T-helper 2 cell treated with Interferon-gamma antibody and Interleukin-4, amounts not matched to agents 5 μg/mL and 100 μg/mL, for 36 hours (primary cell): ENCODE results near the gene ECM1.

ENCODE experiments used
- DNase-seq: peaks from one replicate; pipeline ENCODE4 v3.0.0; 2021; ENCODE audit warnings: low spot score
- H3K27ac Mint-ChIP-seq: one replicate; pipeline ENCODE4 v1.8.0; 2021; ENCODE audit warnings: mild to moderate bottlenecking, mixed read lengths
- H3K27me3 Mint-ChIP-seq: one replicate; pipeline ENCODE4 v1.8.0; 2021; ENCODE audit warnings: low read depth, mixed read lengths
- H3K36me3 Mint-ChIP-seq: one replicate; pipeline ENCODE4 v1.8.0; 2021; ENCODE audit warnings: low read depth, mixed read lengths
- H3K4me1 Mint-ChIP-seq: one replicate; pipeline ENCODE4 v1.8.0; 2021; ENCODE audit warnings: low read depth, mixed read lengths
- H3K4me3 Mint-ChIP-seq: one replicate; pipeline ENCODE4 v1.8.0; 2022; ENCODE audit warnings: mild to moderate bottlenecking, moderate library complexity, mixed read lengths
- H3K9me3 Mint-ChIP-seq: one replicate; pipeline ENCODE4 v1.8.0; 2021; ENCODE audit warnings: mixed read lengths

ECM1 gene

GRCh38 chr1:150553392-150554085 lies 45.6 kb downstream of the ECM1 start:
- Mint-ChIP-seq H3K27me3 (peaks cover 7% of the 10 kb centered on the region), H3K4me3 (no peak overlapping the region), H3K27ac (no peak overlapping the region), H3K4me1 (peaks cover 19% of the 10 kb centered on the region), H3K9me3 (no peaks in the 10 kb centered on the region), H3K36me3 (no peaks in the 10 kb centered on the region)
- DNase-seq, result no peak

- Mint-ChIP-seq H3K36me3 (no peaks in the 10 kb centered on the region), H3K4me1 (peaks cover 18% of the 10 kb centered on the region), H3K27ac (no peak overlapping the region), H3K4me3 (no peak overlapping the region), H3K9me3 (no peaks in the 10 kb centered on the region), H3K27me3 (peaks cover 6% of the 10 kb centered on the region)
- no peak for DNase-seq
These were observed 46.2 kb downstream of the ECM1 start for GRCh38 chr1:150554086-150554452.

DNA sequence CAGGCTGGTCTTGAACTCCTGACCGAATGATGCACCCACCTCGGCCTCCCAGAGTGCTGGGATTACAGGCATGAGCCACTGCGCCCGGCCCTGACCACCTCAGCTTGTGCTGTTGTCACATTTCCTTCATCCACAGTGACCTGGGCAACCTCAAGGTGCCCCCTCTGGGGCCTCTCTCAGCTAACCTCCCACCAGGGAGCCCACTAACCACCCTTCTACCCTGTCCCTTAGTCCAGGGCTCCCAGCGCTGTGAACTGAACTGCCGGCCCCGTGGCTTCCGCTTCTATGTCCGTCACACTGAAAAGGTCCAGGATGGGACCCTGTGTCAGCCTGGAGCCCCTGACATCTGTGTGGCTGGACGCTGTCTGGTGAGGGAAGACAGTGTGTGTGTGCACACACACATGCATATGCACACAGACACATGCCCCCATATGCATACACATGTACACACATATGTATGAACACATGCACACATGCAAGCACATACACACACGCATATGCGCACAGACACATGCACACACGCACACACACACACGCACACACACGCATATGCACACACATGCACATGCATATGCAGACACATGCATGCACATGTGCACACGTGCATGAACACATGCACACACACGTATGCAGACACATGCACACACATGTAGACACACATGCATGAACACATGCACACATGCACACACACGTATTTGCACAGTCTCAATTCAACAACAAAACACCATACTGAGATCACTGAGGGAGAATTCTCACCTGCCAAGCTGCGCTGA lies 47.5 kb downstream of the ECM1 start:
- H3K9me3 Mint-ChIP-seq, result no peaks in the 10 kb centered on the region
- H3K4me1 Mint-ChIP-seq, result peaks cover 21% of the 10 kb centered on the region
- no peak overlapping the region for H3K4me3 Mint-ChIP-seq
- no peaks in the 10 kb centered on the region for H3K36me3 Mint-ChIP-seq
- no peak for DNase-seq
- H3K27me3 Mint-ChIP-seq, result peaks cover 1% of the 10 kb centered on the region
- H3K27ac Mint-ChIP-seq, result no peak overlapping the region

GRCh38 chr1:150555971-150556865 lies 48.3 kb downstream of the ECM1 start:
- DNase-seq, result no peak
- Mint-ChIP-seq H3K9me3 (no peaks in the 10 kb centered on the region), H3K36me3 (no peaks in the 10 kb centered on the region), H3K27me3 (no peaks in the 10 kb centered on the region), H3K4me3 (no peak overlapping the region), H3K4me1 (peaks cover 24% of the 10 kb centered on the region), H3K27ac (no peak overlapping the region)

- no peak overlapping the region for H3K27ac Mint-ChIP-seq
These were observed 49.2 kb downstream of the ECM1 start for GRCh38 chr1:150557065-150557600.

GRCh38 chr1:150557813-150558212 lies 49.9 kb downstream of the ECM1 start:
- DNase-seq, result no peak
- Mint-ChIP-seq H3K4me1 (peaks cover 21% of the 10 kb centered on the region), H3K36me3 (no peaks in the 10 kb centered on the region), H3K9me3 (no peaks in the 10 kb centered on the region), H3K4me3 (no peak overlapping the region), H3K27me3 (no peaks in the 10 kb centered on the region), H3K27ac (no peak overlapping the region)

More at GRCh38 chr1:150557065-150557600, 49.2 kb downstream of the ECM1 start:
- H3K4me3 Mint-ChIP-seq, result no peak overlapping the region
- no peaks in the 10 kb centered on the region for H3K27me3 Mint-ChIP-seq
- H3K9me3 Mint-ChIP-seq, result no peaks in the 10 kb centered on the region
- DNase-seq, result no peak
- no peaks in the 10 kb centered on the region for H3K36me3 Mint-ChIP-seq
- peaks cover 20% of the 10 kb centered on the region for H3K4me1 Mint-ChIP-seq

- Mint-ChIP-seq H3K9me3 (no peaks in the 10 kb centered on the region), H3K27me3 (no peaks in the 10 kb centered on the region), H3K4me3 (no peak overlapping the region), H3K27ac (no peak overlapping the region), H3K4me1 (peaks cover 26% of the 10 kb centered on the region), H3K36me3 (no peaks in the 10 kb centered on the region)
- DNase-seq, result no peak
These were observed 50.4 kb downstream of the ECM1 start for GRCh38 chr1:150558303-150558704.

- no peak for DNase-seq
- peaks cover 2% of the 10 kb centered on the region for H3K36me3 Mint-ChIP-seq
- no peaks in the 10 kb centered on the region for H3K27me3 Mint-ChIP-seq
- H3K9me3 Mint-ChIP-seq, result no peaks in the 10 kb centered on the region
- no peak overlapping the region for H3K4me3 Mint-ChIP-seq
- no peak overlapping the region for H3K27ac Mint-ChIP-seq
- peaks cover 33% of the 10 kb centered on the region for H3K4me1 Mint-ChIP-seq
These were observed 51.1 kb downstream of the ECM1 start for GRCh38 chr1:150558761-150559655.

- no peak for DNase-seq
- no peaks in the 10 kb centered on the region for H3K9me3 Mint-ChIP-seq
- H3K27me3 Mint-ChIP-seq, result no peaks in the 10 kb centered on the region
- H3K4me1 Mint-ChIP-seq, result peaks cover 37% of the 10 kb centered on the region
- H3K27ac Mint-ChIP-seq, result no peak overlapping the region
- no peak overlapping the region for H3K4me3 Mint-ChIP-seq
- peaks cover 5% of the 10 kb centered on the region for H3K36me3 Mint-ChIP-seq
These were observed 51.7 kb downstream of the ECM1 start for GRCh38 chr1:150559656-150560010.

DNA sequence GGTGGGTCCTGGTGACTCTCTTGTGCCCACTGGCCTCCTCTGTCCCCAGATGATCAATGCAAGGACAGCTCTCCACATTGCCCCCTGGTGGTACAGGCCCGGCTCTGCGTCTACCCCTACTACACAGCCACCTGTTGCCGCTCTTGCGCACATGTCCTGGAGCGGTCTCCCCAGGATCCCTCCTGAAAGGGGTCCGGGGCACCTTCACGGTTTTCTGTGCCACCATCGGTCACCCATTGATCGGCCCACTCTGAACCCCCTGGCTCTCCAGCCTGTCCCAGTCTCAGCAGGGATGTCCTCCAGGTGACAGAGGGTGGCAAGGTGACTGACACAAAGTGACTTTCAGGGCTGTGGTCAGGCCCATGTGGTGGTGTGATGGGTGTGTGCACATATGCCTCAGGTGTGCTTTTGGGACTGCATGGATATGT lies 52.1 kb downstream of the ECM1 start:
- peak overlapping the region; percentile 63 for H3K27ac Mint-ChIP-seq
- peak; percentile 67 for DNase-seq
- H3K4me1 Mint-ChIP-seq, result peaks cover 41% of the 10 kb centered on the region
- no peaks in the 10 kb centered on the region for H3K9me3 Mint-ChIP-seq
- H3K27me3 Mint-ChIP-seq, result no peaks in the 10 kb centered on the region
- peak overlapping the region; percentile 54 for H3K4me3 Mint-ChIP-seq
- peaks cover 7% of the 10 kb centered on the region for H3K36me3 Mint-ChIP-seq

DNA sequence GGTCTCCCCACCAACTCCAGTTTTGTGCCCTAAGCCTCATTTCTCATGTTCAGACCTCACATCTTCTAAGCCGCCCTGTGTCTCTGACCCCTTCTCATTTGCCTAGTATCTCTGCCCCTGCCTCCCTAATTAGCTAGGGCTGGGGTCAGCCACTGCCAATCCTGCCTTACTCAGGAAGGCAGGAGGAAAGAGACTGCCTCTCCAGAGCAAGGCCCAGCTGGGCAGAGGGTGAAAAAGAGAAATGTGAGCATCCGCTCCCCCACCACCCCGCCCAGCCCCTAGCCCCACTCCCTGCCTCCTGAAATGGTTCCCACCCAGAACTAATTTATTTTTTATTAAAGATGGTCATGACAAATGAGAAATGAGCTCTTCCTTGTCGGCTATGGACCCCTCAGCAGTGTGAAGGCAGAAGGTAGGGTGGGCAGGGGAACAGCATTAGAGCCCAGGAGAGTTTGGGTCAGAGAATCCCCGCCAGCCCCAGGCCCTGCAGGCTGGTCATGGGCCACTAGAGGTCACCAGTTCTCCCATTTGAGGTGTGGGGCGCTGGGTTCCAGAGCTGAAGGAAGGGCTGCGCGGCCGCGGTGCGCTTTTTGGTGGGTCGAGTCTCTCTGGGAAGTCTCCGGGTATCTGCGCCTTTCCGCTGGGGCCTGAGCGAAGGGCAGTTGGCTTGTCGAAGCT lies 52.8 kb downstream of the ECM1 start:
- Mint-ChIP-seq H3K4me1 (peaks cover 43% of the 10 kb centered on the region), H3K27ac (peak overlapping the region; percentile 100), H3K27me3 (no peaks in the 10 kb centered on the region), H3K36me3 (peaks cover 8% of the 10 kb centered on the region), H3K9me3 (no peaks in the 10 kb centered on the region), H3K4me3 (peak overlapping the region; percentile 99)
- DNase-seq, result peak; percentile 83

GRCh38 chr1:150561254-150561973 lies 53.5 kb downstream of the ECM1 start:
- no peaks in the 10 kb centered on the region for H3K9me3 Mint-ChIP-seq
- peaks cover 9% of the 10 kb centered on the region for H3K36me3 Mint-ChIP-seq
- H3K27ac Mint-ChIP-seq, result peak overlapping the region; percentile 100
- H3K27me3 Mint-ChIP-seq, result no peaks in the 10 kb centered on the region
- peak; percentile 74 for DNase-seq
- H3K4me1 Mint-ChIP-seq, result peaks cover 48% of the 10 kb centered on the region
- peak overlapping the region; percentile 99 for H3K4me3 Mint-ChIP-seq
